Measurements from ENCODE around the gene CEACAM3.

GRCh38 chr19:41785653-41786052, 10.7 kb upstream of the CEACAM3 start:
- TF ChIP-seq ZNF521 (tag by site-specific recombination; IDR thresholded peaks at IDR 0.05) (no peak), CTCF (tag by site-specific recombination; IDR thresholded peaks at IDR 0.05) (peak; percentile 70), ZSCAN30 (tag by site-specific recombination; IDR thresholded peaks at IDR 0.05) (no peak), TCF7L2 (IDR thresholded peaks at IDR 0.05; ENCODE audit: borderline replicate concordance, low read depth, low read length) (no peak), ZNF354C (tag by site-specific recombination; IDR thresholded peaks at IDR 0.05; ENCODE audit: borderline replicate concordance, low read depth) (no peak)
